H9 (cell line): ENCODE measurements around the gene S100A8. TPM values are rescaled to one million over a fixed set of nuclear protein-coding genes. Genes with fewer than 3 reads are reported as not detected.

Experiments used
- DNase-seq: peaks from one replicate; pipeline ENCODE4 v3.0.0-alpha.2; 2017
- H2AFZ ChIP-seq: one replicate; pipeline ENCODE4 v1.6.1; 2013; ENCODE audit warnings: mild to moderate bottlenecking, low read length, control low read depth, moderate library complexity
- H2AK5ac ChIP-seq: 2 replicates; pipeline ENCODE4 v1.6.1; 2013; ENCODE audit warnings: low read length, control low read depth, mixed read lengths; ENCODE audit not compliant: insufficient read length
- H2BK120ac ChIP-seq: one replicate; pipeline ENCODE4 v1.6.1; 2013; ENCODE audit warnings: low read depth, mild to moderate bottlenecking, low read length, control low read depth, inconsistent platforms; ENCODE audit not compliant: poor library complexity, severe bottlenecking
- H2BK12ac ChIP-seq: 2 replicates; pipeline ENCODE4 v1.6.1; 2013; ENCODE audit warnings: low read length, control low read depth, mixed read lengths, low read depth; ENCODE audit not compliant: insufficient read length
- H2BK15ac ChIP-seq: 2 replicates; pipeline ENCODE4 v1.6.1; 2013; ENCODE audit warnings: low read depth, low read length, control low read depth
- H2BK20ac ChIP-seq: one replicate; pipeline ENCODE4 v1.6.1; 2013; ENCODE audit warnings: low read depth, mild to moderate bottlenecking, low read length, control low read depth, inconsistent platforms; ENCODE audit not compliant: poor library complexity, severe bottlenecking
- H2BK5ac ChIP-seq: 2 replicates; pipeline ENCODE4 v1.6.1; 2013; ENCODE audit warnings: low read length, control low read depth, mixed read lengths; ENCODE audit not compliant: insufficient read length
- H3K14ac ChIP-seq: 2 replicates; pipeline ENCODE4 v1.6.1; 2013; ENCODE audit warnings: low read length, control low read depth; ENCODE audit not compliant: insufficient read depth
- H3K18ac ChIP-seq: 2 replicates; pipeline ENCODE4 v1.6.1; 2013; ENCODE audit warnings: low read depth, mild to moderate bottlenecking, mixed read lengths, low read length, control low read depth; ENCODE audit not compliant: insufficient read length
- H3K23ac ChIP-seq: 2 replicates; pipeline ENCODE4 v1.6.1; 2013; ENCODE audit warnings: low read length, control low read depth, mixed read lengths, low read depth; ENCODE audit not compliant: insufficient read length
- H3K23me2 ChIP-seq: 2 replicates; pipeline ENCODE4 v1.6.1; 2013; ENCODE audit warnings: low read depth, mild to moderate bottlenecking, mixed read lengths, low read length, control low read depth; ENCODE audit not compliant: insufficient read length, poor library complexity, severe bottlenecking
- H3K27ac ChIP-seq: 2 replicates; pipeline ENCODE4 v1.5.1; 2013; ENCODE audit warnings: low read length, control low read depth, mixed read lengths, low read depth; ENCODE audit not compliant: insufficient read length
- H3K27me3 ChIP-seq: 2 replicates; pipeline ENCODE4 v1.6.1; 2013; ENCODE audit warnings: low read length, control low read depth, inconsistent platforms; ENCODE audit not compliant: insufficient read depth
- H3K4ac ChIP-seq: 2 replicates; pipeline ENCODE4 v1.6.1; 2013; ENCODE audit warnings: low read depth, mild to moderate bottlenecking, control low read depth, inconsistent platforms, low read length, moderate library complexity
- H3K4me1 ChIP-seq: 2 replicates; pipeline ENCODE4 v1.6.1; 2013; ENCODE audit warnings: low read length, control low read depth, inconsistent platforms; ENCODE audit not compliant: insufficient read depth
- H3K4me2 ChIP-seq: 2 replicates; pipeline ENCODE4 v1.6.1; 2013; ENCODE audit warnings: low read length, control low read depth, mixed read lengths; ENCODE audit not compliant: insufficient read length, insufficient read depth
- H3K56ac ChIP-seq: 2 replicates; pipeline ENCODE4 v1.6.1; 2013; ENCODE audit warnings: low read depth, mild to moderate bottlenecking, mixed read lengths, low read length, control low read depth; ENCODE audit not compliant: insufficient read length
- H3K79me1 ChIP-seq: 2 replicates; pipeline ENCODE4 v1.6.1; 2013; ENCODE audit warnings: low read depth, mild to moderate bottlenecking, moderate library complexity, low read length, control low read depth, inconsistent platforms; ENCODE audit not compliant: insufficient read depth, poor library complexity, severe bottlenecking
- H3K79me2 ChIP-seq: 2 replicates; pipeline ENCODE4 v1.6.1; 2013; ENCODE audit warnings: low read length, control low read depth, inconsistent platforms; ENCODE audit not compliant: insufficient read depth
- H3K9ac ChIP-seq: 2 replicates; pipeline ENCODE4 v1.6.1; 2013; ENCODE audit warnings: low read length, control low read depth, mixed read lengths; ENCODE audit not compliant: insufficient read length; ENCODE audit errors: extremely low read depth
- H3K9me3 ChIP-seq: one replicate; pipeline ENCODE4 v1.6.1; 2013; ENCODE audit warnings: low read depth, low read length, inconsistent platforms; ENCODE audit not compliant: control insufficient read depth
- H3T11ph ChIP-seq: one replicate; pipeline ENCODE4 v1.6.1; 2013; ENCODE audit warnings: mild to moderate bottlenecking, low read length, control low read depth, inconsistent platforms
- H4K20me1 ChIP-seq: one replicate; pipeline ENCODE4 v1.6.1; 2013; ENCODE audit not compliant: control insufficient read depth, insufficient read length, insufficient read depth
- H4K5ac ChIP-seq: 2 replicates; pipeline ENCODE4 v1.6.1; 2013; ENCODE audit warnings: low read depth, mild to moderate bottlenecking, mixed read lengths, low read length, control low read depth; ENCODE audit not compliant: insufficient read length
- H4K8ac ChIP-seq: replicated peaks from 2 replicates; pipeline ENCODE4 v1.6.1; 2013; ENCODE audit warnings: low read length, control low read depth, mixed read lengths, low read depth; ENCODE audit not compliant: insufficient read length
- H4K91ac ChIP-seq: 2 replicates; pipeline ENCODE4 v1.6.1; 2013; ENCODE audit warnings: low read depth, mild to moderate bottlenecking, moderate library complexity, mixed read lengths, low read length, control low read depth; ENCODE audit not compliant: insufficient read length
- H3K27ac Mint-ChIP-seq, 3 experiments: 2 replicates in 2 of 3; 3 replicates in 1 of 3; pipeline ENCODE4 v1.8.0; 2020 to 2021; ENCODE audit warnings: mixed read lengths in 3 of 3, mild to moderate bottlenecking in 1 of 3, moderate library complexity in 1 of 3
- H3K27me3 Mint-ChIP-seq: 2 replicates; pipeline ENCODE4 v1.8.0; 2021; ENCODE audit warnings: low read depth, mild to moderate bottlenecking, moderate library complexity, mixed read lengths
- H3K36me3 Mint-ChIP-seq, 3 experiments: 2 replicates in 2 of 3; 3 replicates in 1 of 3; pipeline ENCODE4 v1.8.0; 2020 to 2021; ENCODE audit warnings: low read depth in 3 of 3, mixed read lengths in 3 of 3; ENCODE audit not compliant: insufficient read depth in 1 of 3
- H3K4me1 Mint-ChIP-seq, 2 experiments: 2 replicates each; pipeline ENCODE4 v1.8.0; 2020; ENCODE audit warnings: mixed read lengths in 2 of 2
- H3K4me3 Mint-ChIP-seq, 2 experiments: 2 replicates in 1 of 2; 3 replicates in 1 of 2; pipeline ENCODE4 v1.8.0; 2020 to 2021; ENCODE audit warnings: mild to moderate bottlenecking in 2 of 2, mixed read lengths in 2 of 2, moderate library complexity in 1 of 2
- H3K9me3 Mint-ChIP-seq, 2 experiments: 2 replicates in 1 of 2; 3 replicates in 1 of 2; pipeline ENCODE4 v1.8.0; 2020; ENCODE audit warnings: mild to moderate bottlenecking in 2 of 2, mixed read lengths in 2 of 2, moderate library complexity in 1 of 2
- WGBS: extraction: QIAGEN DNeasy Blood & Tissue Kit; methylation state at CpG from one replicate; pipeline ENCODE4 v1.1.7; 2013; ENCODE audit warnings: missing lambda C conversion rate, low lambda C conversion rate, mixed read lengths; ENCODE audit not compliant: insufficient read length; ENCODE audit errors: extremely low coverage; 5-methylcytosine and 5-hydroxymethylcytosine counted together
- total RNA-seq: library from RNA; stranded (reverse); gene quantifications from 2 replicates; pipeline ENCODE4 v1.2.1, GENCODE V29; 2021
- TF ChIP-seq, protein P1 (sequence below): fragments of 200-600 bp; sonication (generic); conservative IDR thresholded peaks from 3 replicates; pipeline ENCODE4 v1.8.0; 2021; ENCODE audit warnings: antibody characterized with exemption, mild to moderate bottlenecking

The S100A8 gene
- total RNA-seq, 1 experiment from 2014 or later: not detected

DNA sequence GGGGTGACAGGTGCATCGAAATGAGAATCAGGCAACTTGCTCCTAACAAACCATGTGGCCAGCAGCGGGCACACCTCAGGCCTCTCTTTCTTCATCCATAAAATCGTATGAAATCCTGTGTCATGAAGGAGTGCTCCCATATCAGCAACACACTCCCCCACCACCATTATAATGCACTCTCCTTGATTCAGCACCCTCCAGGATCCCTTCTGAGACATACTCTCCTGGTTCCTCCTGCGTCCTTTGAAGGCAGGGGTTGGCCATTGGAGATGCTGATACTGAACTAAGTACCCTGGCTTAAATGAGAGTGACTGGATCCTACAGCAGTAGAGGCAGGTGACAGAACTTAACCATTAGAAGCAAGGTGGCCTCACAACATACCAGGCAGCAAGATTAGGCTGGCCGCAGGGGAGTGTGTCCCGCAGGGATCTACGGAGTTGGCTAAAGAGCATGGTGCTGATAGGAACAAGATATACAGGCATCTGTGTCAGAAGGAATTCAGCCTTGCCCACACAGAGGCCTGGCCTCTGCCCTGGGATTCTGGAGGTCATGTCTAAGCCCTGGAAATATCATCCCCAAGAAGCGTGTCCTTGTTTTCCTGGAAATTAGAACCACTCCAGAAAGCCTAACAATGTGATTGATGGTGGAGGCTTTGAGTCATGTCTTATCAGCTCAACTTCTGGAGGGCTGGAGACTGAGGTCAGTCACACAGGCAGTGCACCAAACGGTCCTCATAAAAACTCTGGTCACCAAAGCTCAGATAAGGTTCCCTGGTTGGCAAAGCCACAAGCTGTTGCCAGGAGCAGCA is 42.2 kb upstream of the S100A8 start:
- Histone ChIP-seq H3K4me1 (no peaks in the 10 kb centered on the region), H3K18ac (no peak overlapping the region), H3K14ac (no peak overlapping the region), H2BK5ac (no peak overlapping the region), H3K9me3 (no peaks in the 10 kb centered on the region), H3K4ac (no peak overlapping the region), H3K23ac (no peak overlapping the region), H2BK15ac (no peak overlapping the region), H3K27me3 (no peaks in the 10 kb centered on the region; the same call in 1 of the 2 replicates), H3K56ac (no peak overlapping the region), H3K79me1 (no peaks in the 10 kb centered on the region), H2BK12ac (no peak overlapping the region), H4K8ac (no peak overlapping the region), H2AFZ (no peak overlapping the region), H3K27ac (no peak overlapping the region), H4K20me1 (no peaks in the 10 kb centered on the region), H2AK5ac (no peak overlapping the region), H3K4me2 (no peak overlapping the region), H2BK20ac (no peak overlapping the region), H3K9ac (no peak overlapping the region), H3K79me2 (no peaks in the 10 kb centered on the region), H3T11ph (no peak overlapping the region), H3K23me2 (no peaks in the 10 kb centered on the region), H4K91ac (no peak overlapping the region), H4K5ac (no peak overlapping the region), H2BK120ac (no peak overlapping the region)
- Mint-ChIP-seq H3K36me3 (no peaks in the 10 kb centered on the region), H3K4me3 (no peak overlapping the region), H3K27ac (no peak overlapping the region), H3K9me3 (peaks cover 0 to 3% of the 10 kb centered on the region in 2 experiments; a peak in 1 of 5 replicates), H3K27me3 (peaks cover 5% of the 10 kb centered on the region), H3K4me1 (no peaks in the 10 kb centered on the region)
- TF ChIP-seq, protein P1, sequence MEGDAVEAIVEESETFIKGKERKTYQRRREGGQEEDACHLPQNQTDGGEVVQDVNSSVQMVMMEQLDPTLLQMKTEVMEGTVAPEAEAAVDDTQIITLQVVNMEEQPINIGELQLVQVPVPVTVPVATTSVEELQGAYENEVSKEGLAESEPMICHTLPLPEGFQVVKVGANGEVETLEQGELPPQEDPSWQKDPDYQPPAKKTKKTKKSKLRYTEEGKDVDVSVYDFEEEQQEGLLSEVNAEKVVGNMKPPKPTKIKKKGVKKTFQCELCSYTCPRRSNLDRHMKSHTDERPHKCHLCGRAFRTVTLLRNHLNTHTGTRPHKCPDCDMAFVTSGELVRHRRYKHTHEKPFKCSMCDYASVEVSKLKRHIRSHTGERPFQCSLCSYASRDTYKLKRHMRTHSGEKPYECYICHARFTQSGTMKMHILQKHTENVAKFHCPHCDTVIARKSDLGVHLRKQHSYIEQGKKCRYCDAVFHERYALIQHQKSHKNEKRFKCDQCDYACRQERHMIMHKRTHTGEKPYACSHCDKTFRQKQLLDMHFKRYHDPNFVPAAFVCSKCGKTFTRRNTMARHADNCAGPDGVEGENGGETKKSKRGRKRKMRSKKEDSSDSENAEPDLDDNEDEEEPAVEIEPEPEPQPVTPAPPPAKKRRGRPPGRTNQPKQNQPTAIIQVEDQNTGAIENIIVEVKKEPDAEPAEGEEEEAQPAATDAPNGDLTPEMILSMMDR: no peak
- WGBS: no CpG with 5 or more reads among the region's 9 CpGs
- no peak for DNase-seq
